Measurements from ENCODE around the gene SQOR. TPM values are rescaled to one million over a fixed set of nuclear protein-coding genes. Genes with fewer than 3 reads are reported as not detected.

The SQOR gene
- total RNA-seq, 4 donors from 2014 or later, result 66.6 to 96.3 (median 87.1) TPM

GRCh38 chr15:45644437-45644836 lies 9.6 kb downstream of the SQOR start:
- no peak overlapping the region for H3K4me3 ChIP-seq
- H3K27ac ChIP-seq, result peak overlapping the region in 1 of 4 donors; percentile 61
- no peaks in the 10 kb centered on the region for H3K27me3 ChIP-seq
- no peaks in the 10 kb centered on the region for H3K9me3 ChIP-seq
- H3K4me1 ChIP-seq, result peaks cover 21 to 80% (median 36%) of the 10 kb centered on the region in 3 donors
- no peaks in the 10 kb centered on the region for H3K36me3 ChIP-seq
- 50 to 90% methylated on average over 2 of the region's 2 CpGs for WGBS, 2 donors (ENCODE audit: low coverage in 1 of 2)
- TF ChIP-seq EP300 (IDR thresholded peaks at IDR 0.05), result no peak
- no peak for TF ChIP-seq POLR2A (IDR thresholded peaks at IDR 0.05)
- TF ChIP-seq CTCF (IDR thresholded peaks at IDR 0.05), result no peak
- TF ChIP-seq POLR2AphosphoS5 (IDR thresholded peaks at IDR 0.05), result no peak
- ATAC-seq, result no peak

GRCh38 chr15:45645026-45645980 lies 10.5 kb downstream of the SQOR start:
- H3K36me3 ChIP-seq, result no peaks in the 10 kb centered on the region
- no peak overlapping the region for H3K4me3 ChIP-seq
- H3K27ac ChIP-seq, result peak overlapping the region in 2 of 4 donors; percentile 0 to 61
- peaks cover 21 to 80% (median 35%) of the 10 kb centered on the region in 3 donors for H3K4me1 ChIP-seq
- H3K27me3 ChIP-seq, result no peaks in the 10 kb centered on the region
- WGBS, 2 donors (ENCODE audit: low coverage in 1 of 2), result 70 to 78% methylated on average over 7 to 8 of the region's 9 CpGs
- no peak for ATAC-seq
- H3K9me3 ChIP-seq, result no peaks in the 10 kb centered on the region
- TF ChIP-seq CTCF (IDR thresholded peaks at IDR 0.05), result no peak
- no peak for TF ChIP-seq POLR2A (IDR thresholded peaks at IDR 0.05)
- TF ChIP-seq POLR2AphosphoS5 (IDR thresholded peaks at IDR 0.05), result peak; percentile 76
- TF ChIP-seq EP300 (IDR thresholded peaks at IDR 0.05), result no peak

- 53 to 73% methylated on average over 2 of the region's 3 CpGs for WGBS, 2 donors (ENCODE audit: low coverage in 1 of 2)
- ATAC-seq, result no peak
- H3K4me3 ChIP-seq, result no peak overlapping the region
- peaks cover 14 to 75% (median 28%) of the 10 kb centered on the region in 3 donors for H3K4me1 ChIP-seq
- no peak for TF ChIP-seq CTCF (IDR thresholded peaks at IDR 0.05)
- peak; percentile 34 for TF ChIP-seq POLR2AphosphoS5 (IDR thresholded peaks at IDR 0.05)
- H3K27me3 ChIP-seq, result no peaks in the 10 kb centered on the region
- H3K36me3 ChIP-seq, result peaks cover 0 to 6% of the 10 kb centered on the region in 2 donors
- H3K9me3 ChIP-seq, result no peaks in the 10 kb centered on the region
- H3K27ac ChIP-seq, result peak overlapping the region in 2 of 4 donors; percentile 0 to 61
Observed at GRCh38 chr15:45646220-45646619, 11.4 kb downstream of the SQOR start.

GRCh38 chr15:45647828-45648227 lies 13.0 kb downstream of the SQOR start:
- ATAC-seq, result no peak
- Histone ChIP-seq H3K9me3 (no peaks in the 10 kb centered on the region), H3K4me1 (peaks cover under 1 to 59% (median 17%) of the 10 kb centered on the region in 3 donors), H3K27ac (no peak overlapping the region), H3K4me3 (no peak overlapping the region), H3K36me3 (peaks cover 0 to 6% of the 10 kb centered on the region in 2 donors), H3K27me3 (no peaks in the 10 kb centered on the region)
- TF ChIP-seq EP300 (IDR thresholded peaks at IDR 0.05) (no peak), POLR2AphosphoS5 (IDR thresholded peaks at IDR 0.05) (no peak), POLR2A (IDR thresholded peaks at IDR 0.05) (no peak), CTCF (IDR thresholded peaks at IDR 0.05) (no peak)
- WGBS, 2 donors (ENCODE audit: low coverage in 1 of 2), result 94 to 95% methylated on average over 3 to 6 of the region's 6 CpGs

Data from gastroesophageal sphincter (tissue), 4 donors.